ENCODE data around the gene DECR2.
"Not testable (repeated sequence)": the region's sequence is repeated elsewhere in the genome, so short reads cannot be mapped to it uniquely, and the experiment has no call there.

Gene DECR2

GRCh38 chr16:411576-412265 lies 10.0 kb downstream of the DECR2 start:
- Histone ChIP-seq H3K4me3 (ENCODE audit: low read depth, low read length) (no peak overlapping the region), H3K27ac (no peak overlapping the region), H2AFZ (no peak overlapping the region), H3K9me3 (ENCODE audit: control insufficient read depth, low read length) (no peaks in the 10 kb centered on the region), H3K9ac (no peak overlapping the region), H3K27me3 (ENCODE audit: control insufficient read depth, insufficient read depth, low read length) (no peaks in the 10 kb centered on the region), H3K36me3 (ENCODE audit: control insufficient read depth, insufficient read depth, low read length) (no peaks in the 10 kb centered on the region), H3K4me2 (ENCODE audit: low read length) (no peak overlapping the region), H3K4me1 (peaks cover 2% of the 10 kb centered on the region), H3K79me2 (no peaks in the 10 kb centered on the region)
- TF ChIP-seq CTCF (IDR thresholded peaks at IDR 0.05): no peak

- Histone ChIP-seq H3K27me3 (ENCODE audit: control insufficient read depth, insufficient read depth, low read length) (no peaks in the 10 kb centered on the region), H3K27ac (no peak overlapping the region), H3K79me2 (no peaks in the 10 kb centered on the region), H3K4me1 (peaks cover 2% of the 10 kb centered on the region), H3K4me3 (ENCODE audit: low read depth, low read length) (no peak overlapping the region), H3K36me3 (ENCODE audit: control insufficient read depth, insufficient read depth, low read length) (no peaks in the 10 kb centered on the region), H2AFZ (no peak overlapping the region), H3K9me3 (ENCODE audit: control insufficient read depth, low read length) (no peaks in the 10 kb centered on the region), H3K4me2 (ENCODE audit: low read length) (no peak overlapping the region), H3K9ac (no peak overlapping the region)
- no peak for TF ChIP-seq CTCF (IDR thresholded peaks at IDR 0.05)
These were observed 12.9 kb downstream of the DECR2 start for GRCh38 chr16:414395-415169.

DNA sequence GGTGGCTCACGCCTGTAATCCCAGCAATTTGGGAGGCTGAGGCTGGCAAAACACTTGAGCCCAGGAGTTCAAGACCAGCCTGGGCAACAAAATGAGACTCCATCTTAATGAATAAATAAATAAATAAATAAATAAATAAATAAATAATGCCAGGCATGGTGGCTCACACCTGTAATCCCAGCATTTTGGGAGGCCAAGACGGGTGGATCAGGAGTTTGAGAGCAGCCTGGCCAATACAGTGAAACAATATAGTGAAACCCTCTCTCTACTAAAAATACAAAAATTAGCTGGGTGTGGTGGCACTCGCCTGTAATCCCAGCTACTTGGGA lies 13.4 kb downstream of the DECR2 start:
- not testable (repeated sequence) for H3K79me2 ChIP-seq; H3K9ac ChIP-seq; H3K4me3 ChIP-seq (ENCODE audit: low read depth, low read length); H3K9me3 ChIP-seq (ENCODE audit: control insufficient read depth, low read length); H3K4me1 ChIP-seq; H3K36me3 ChIP-seq (ENCODE audit: control insufficient read depth, insufficient read depth, low read length); H3K4me2 ChIP-seq (ENCODE audit: low read length); H2AFZ ChIP-seq; H3K27me3 ChIP-seq (ENCODE audit: control insufficient read depth, insufficient read depth, low read length); H3K27ac ChIP-seq

GRCh38 chr16:422179-422578 lies 20.5 kb downstream of the DECR2 start:
- not testable (repeated sequence) for H3K27me3 ChIP-seq (ENCODE audit: control insufficient read depth, insufficient read depth, low read length); H3K79me2 ChIP-seq; H3K4me2 ChIP-seq (ENCODE audit: low read length); H3K9me3 ChIP-seq (ENCODE audit: control insufficient read depth, low read length); H3K4me3 ChIP-seq (ENCODE audit: low read depth, low read length); H3K27ac ChIP-seq; H2AFZ ChIP-seq; H3K4me1 ChIP-seq; H3K9ac ChIP-seq; H3K36me3 ChIP-seq (ENCODE audit: control insufficient read depth, insufficient read depth, low read length)

- Histone ChIP-seq H3K4me3 (ENCODE audit: low read depth, low read length) (no peak overlapping the region), H2AFZ (peak overlapping the region; percentile 98), H3K4me1 (peaks cover 8% of the 10 kb centered on the region), H3K36me3 (ENCODE audit: control insufficient read depth, insufficient read depth, low read length) (no peaks in the 10 kb centered on the region), H3K27ac (peak overlapping the region; percentile 80), H3K4me2 (ENCODE audit: low read length) (peak overlapping the region; percentile 97), H3K27me3 (ENCODE audit: control insufficient read depth, insufficient read depth, low read length) (no peaks in the 10 kb centered on the region), H3K9me3 (ENCODE audit: control insufficient read depth, low read length) (no peaks in the 10 kb centered on the region), H3K9ac (no peak overlapping the region), H3K79me2 (peaks cover 14% of the 10 kb centered on the region)
- no peak for TF ChIP-seq CTCF (IDR thresholded peaks at IDR 0.05)
These were observed 22.4 kb downstream of the DECR2 start for GRCh38 chr16:424033-424622.
